GM23248 (cell line): ENCODE measurements around the gene SOX12. TPM values are rescaled to one million over a fixed set of nuclear protein-coding genes. Genes with fewer than 3 reads are reported as not detected.
A peak's percentile ranks its signal among the peaks of the same experiment; 100 is the strongest.

Experiments
- DNase-seq: peaks from one replicate; pipeline ENCODE4 v3.0.0-alpha.2; 2015
- H2AFZ ChIP-seq: fragments of 200-600 bp; sonication (generic); 2 replicates; pipeline ENCODE4 v1.6.1; 2016; ENCODE audit warnings: antibody characterized with exemption
- H3F3A ChIP-seq: fragments of 200-600 bp; sonication (generic); 2 replicates; pipeline ENCODE4 v1.6.1; 2016; ENCODE audit warnings: mild to moderate bottlenecking, antibody characterized with exemption, mixed run types; ENCODE audit not compliant: insufficient read depth
- H3K27ac ChIP-seq: fragments of 200-600 bp; sonication (generic); 2 replicates; pipeline ENCODE4 v1.5.1; 2016; ENCODE audit warnings: mild to moderate bottlenecking
- H3K27me3 ChIP-seq: fragments of 200-600 bp; sonication (generic); replicated peaks from 2 replicates; pipeline ENCODE4 v1.6.1; 2016; ENCODE audit warnings: mild to moderate bottlenecking; ENCODE audit not compliant: insufficient read depth
- H3K36me3 ChIP-seq: fragments of 200-600 bp; sonication (generic); 2 replicates; pipeline ENCODE4 v1.6.1; 2016; ENCODE audit warnings: low read depth, mild to moderate bottlenecking
- H3K4me1 ChIP-seq: fragments of 200-600 bp; sonication (generic); 2 replicates; pipeline ENCODE4 v1.6.1; 2016; ENCODE audit warnings: mild to moderate bottlenecking; ENCODE audit not compliant: insufficient read depth
- H3K4me2 ChIP-seq: fragments of 200-600 bp; sonication (generic); one replicate; pipeline ENCODE4 v1.6.1; 2016; ENCODE audit warnings: mild to moderate bottlenecking; ENCODE audit not compliant: unreplicated experiment
- H3K4me3 ChIP-seq: fragments of 200-600 bp; sonication (generic); 2 replicates; pipeline ENCODE4 v1.5.1; 2016; ENCODE audit warnings: mild to moderate bottlenecking
- H3K79me2 ChIP-seq: fragments of 200-600 bp; sonication (generic); 2 replicates; pipeline ENCODE4 v1.6.1; 2016; ENCODE audit warnings: mild to moderate bottlenecking; ENCODE audit not compliant: insufficient read depth
- H3K9ac ChIP-seq: fragments of 200-600 bp; sonication (generic); 2 replicates; pipeline ENCODE4 v1.6.1; 2016; ENCODE audit warnings: mild to moderate bottlenecking
- H3K9me2 ChIP-seq: fragments of 200-600 bp; sonication (generic); 2 replicates; pipeline ENCODE4 v1.6.1; 2016; ENCODE audit warnings: mixed run types, mild to moderate bottlenecking, moderate library complexity; ENCODE audit not compliant: insufficient read depth
- H3K9me3 ChIP-seq: fragments of 200-600 bp; sonication (generic); one replicate; pipeline ENCODE4 v1.6.1; 2017; ENCODE audit warnings: low read depth
- H4K20me1 ChIP-seq: fragments of 200-600 bp; sonication (generic); 2 replicates; pipeline ENCODE4 v1.6.0; 2016; ENCODE audit not compliant: insufficient read depth
- EZH2 ChIP-seq: fragments of 200-600 bp; sonication (generic); IDR thresholded peaks from 2 replicates; pipeline ENCODE4 v1.6.1; 2018; ENCODE audit warnings: antibody characterized with exemption, mild to moderate bottlenecking; ENCODE audit not compliant: insufficient read depth, poor library complexity, severe bottlenecking
- EZH2phosphoT487 ChIP-seq: fragments of 200-600 bp; sonication (generic); IDR thresholded peaks from 2 replicates; pipeline ENCODE4 v1.6.1; 2018; ENCODE audit warnings: antibody characterized with exemption, moderate library complexity, mild to moderate bottlenecking, low read depth; ENCODE audit not compliant: insufficient read depth
- WGBS, 2 experiments: methylation state at CpG; one replicate each; pipeline ENCODE4 v1.1.6; 2015 to 2017; ENCODE audit warnings: low lambda C conversion rate in 2 of 2, low coverage in 1 of 2; ENCODE audit errors: missing lambda C conversion rate in 2 of 2; 5-methylcytosine and 5-hydroxymethylcytosine counted together
- in situ Hi-C: fragments of 300-500 bp; cut with MboI; formaldehyde crosslinking; loops from 2 replicates; pipeline ENCODE4 v1.15.0; 2020
- polyA plus RNA-seq: library from polyadenylated mRNA; unstranded; fragments of >200 nt; fragmentation: Nextera tagmentation; extraction: Ambion mirVana; gene quantifications from 2 replicates; pipeline ENCODE4 v1.2.1, GENCODE V29; 2016
- total RNA-seq: library from RNA; depleted of rRNA; stranded (reverse); fragments of >200 nt; shearing (Covaris generic); gene quantifications from 2 replicates; pipeline ENCODE4 v1.2.3, GENCODE V29; 2014

The SOX12 gene
- total and polyA plus RNA-seq, 2 experiments from 2014 or later = 2.1 to 7.5 TPM

- H3F3A ChIP-seq = no peaks in the 10 kb centered on the region
- 78 to 84% methylated on average over 5 of the region's 5 CpGs for WGBS, 2 experiments
- TF ChIP-seq EZH2 (no peak), EZH2phosphoT487 (no peak)
- no peak overlapping the region for H3K4me2 ChIP-seq
- H3K27ac ChIP-seq = no peak overlapping the region
- DNase-seq = no peak
- H3K9me2 ChIP-seq = no peaks in the 10 kb centered on the region
- H3K9ac ChIP-seq = no peak overlapping the region
- H3K4me1 ChIP-seq = no peaks in the 10 kb centered on the region
- H2AFZ ChIP-seq = no peak overlapping the region
- H3K9me3 ChIP-seq = no peaks in the 10 kb centered on the region
- H3K79me2 ChIP-seq = no peaks in the 10 kb centered on the region
- H3K27me3 ChIP-seq = no peaks in the 10 kb centered on the region
- H4K20me1 ChIP-seq = no peaks in the 10 kb centered on the region
- no peaks in the 10 kb centered on the region for H3K36me3 ChIP-seq
- in situ Hi-C loops = no loop called here
- H3K4me3 ChIP-seq = no peak overlapping the region
Observed at GRCh38 chr20:278181-278580, 47.2 kb upstream of the SOX12 start.

GRCh38 chr20:278607-279571 lies 46.5 kb upstream of the SOX12 start:
- H3K9me2 ChIP-seq = no peaks in the 10 kb centered on the region
- no peaks in the 10 kb centered on the region for H3K36me3 ChIP-seq
- no peaks in the 10 kb centered on the region for H4K20me1 ChIP-seq
- H3F3A ChIP-seq = no peaks in the 10 kb centered on the region
- no peak for TF ChIP-seq EZH2phosphoT487
- no peak for TF ChIP-seq EZH2
- WGBS, 2 experiments = 44 to 46% methylated on average over 29 to 80 of the region's 88 CpGs
- H3K9me3 ChIP-seq = no peaks in the 10 kb centered on the region
- no peaks in the 10 kb centered on the region for H3K4me1 ChIP-seq
- in situ Hi-C loops = no loop called here
- no peaks in the 10 kb centered on the region for H3K79me2 ChIP-seq
- H2AFZ ChIP-seq = peak overlapping the region; percentile 44
- peak overlapping the region; percentile 51 for H3K4me2 ChIP-seq
- H3K27ac ChIP-seq = 0 out of 2 replicates have a peak overlapping the region, but pooled peaks have one; percentile 14
- H3K27me3 ChIP-seq = no peaks in the 10 kb centered on the region
- peak; percentile 77 for DNase-seq
- peak overlapping the region; percentile 62 for H3K4me3 ChIP-seq
- H3K9ac ChIP-seq = peak overlapping the region; percentile 55

- Histone ChIP-seq H3K4me1 (no peaks in the 10 kb centered on the region), H3K36me3 (no peaks in the 10 kb centered on the region), H3K9me3 (no peaks in the 10 kb centered on the region), H2AFZ (no peak overlapping the region), H3K27me3 (no peaks in the 10 kb centered on the region), H3K9me2 (no peaks in the 10 kb centered on the region), H3K9ac (no peak overlapping the region), H3F3A (no peaks in the 10 kb centered on the region), H3K27ac (no peak overlapping the region), H4K20me1 (no peaks in the 10 kb centered on the region), H3K4me3 (no peak overlapping the region), H3K79me2 (no peaks in the 10 kb centered on the region), H3K4me2 (no peak overlapping the region)
- no peak for DNase-seq
- in situ Hi-C loops = no loop called here
- TF ChIP-seq EZH2 (no peak), EZH2phosphoT487 (no peak)
- 46 to 62% methylated on average over 3 of the region's 3 CpGs for WGBS, 2 experiments
Observed at GRCh38 chr20:284172-284571, 41.2 kb upstream of the SOX12 start.

GRCh38 chr20:286508-286907 lies 38.8 kb upstream of the SOX12 start:
- in situ Hi-C loops = no loop called here
- WGBS, 2 experiments = 90 to 96% methylated on average over 2 of the region's 2 CpGs
- TF ChIP-seq EZH2phosphoT487 (no peak), EZH2 (no peak)

More at GRCh38 chr20:286508-286907, 38.8 kb upstream of the SOX12 start:
- no peak for DNase-seq
- Histone ChIP-seq H3K27me3 (no peaks in the 10 kb centered on the region), H3K9me3 (no peaks in the 10 kb centered on the region), H3F3A (peaks cover 8% of the 10 kb centered on the region; the same call in 1 of the 2 replicates), H3K4me2 (no peak overlapping the region), H3K9me2 (no peaks in the 10 kb centered on the region), H3K36me3 (no peaks in the 10 kb centered on the region), H2AFZ (no peak overlapping the region), H3K4me3 (no peak overlapping the region), H3K9ac (no peak overlapping the region), H3K4me1 (peaks cover 8% of the 10 kb centered on the region), H3K79me2 (no peaks in the 10 kb centered on the region), H3K27ac (no peak overlapping the region), H4K20me1 (no peaks in the 10 kb centered on the region)
